Panc1 (cell line): ENCODE data around the gene TTF2. TPM values are rescaled to one million over a fixed set of nuclear protein-coding genes. Genes with fewer than 3 reads are reported as not detected.
"Not testable (repeated sequence)": the region's sequence is repeated elsewhere in the genome, so short reads cannot be mapped to it uniquely, and the experiment has no call there.

Experiments
- ATAC-seq: fragments of 200-7000 bp; cut with Tn5 transposase; 2 replicates; pipeline ENCODE4 v1.9.1; 2020; ENCODE audit warnings: mild to moderate bottlenecking, moderate library complexity
- BruUV-seq: library from RNA; stranded (reverse); fragments of 400-500 nt; replicated peaks from 2 replicates; lab custom pipeline; 2021; lab: Mats Ljungman, UMichigan
- CTCF ChIA-PET: fragments of 300-600 bp; sonication (Branson Sonifier 250); formaldehyde crosslinking; loops from one replicate; lab custom pipeline; 2022; ENCODE audit warnings: antibody characterized with exemption; lab: Charles Lee
- POLR2A ChIA-PET: fragments of 300-600 bp; sonication (Branson Sonifier 250); formaldehyde crosslinking; loops from one replicate; lab custom pipeline; 2022; ENCODE audit warnings: antibody characterized with exemption; lab: Charles Lee
- DNase-seq: peaks from one replicate; pipeline ENCODE4 v3.0.0-alpha.2; 2010; ENCODE audit warnings: low read depth, low spot score
- H3K27ac ChIP-seq: 2 replicates; pipeline ENCODE4 v1.5.1; 2011; ENCODE audit warnings: mild to moderate bottlenecking, low read length, inconsistent platforms
- H3K27me3 ChIP-seq: fragments of 200-500 bp; sonication (Bioruptor generic); 2 replicates; pipeline ENCODE4 v1.6.0; 2014; ENCODE audit warnings: low read length, inconsistent platforms; ENCODE audit not compliant: control insufficient read depth, insufficient read depth
- H3K36me3 ChIP-seq: fragments of 200-500 bp; sonication (Bioruptor generic); 2 replicates; pipeline ENCODE4 v1.5.1; 2014; ENCODE audit warnings: inconsistent platforms, mild to moderate bottlenecking, low read length, moderate library complexity; ENCODE audit not compliant: control insufficient read depth, insufficient read depth
- H3K4me1 ChIP-seq: 2 replicates; pipeline ENCODE4 v1.5.1; 2011; ENCODE audit warnings: inconsistent platforms, mild to moderate bottlenecking, low read length, moderate library complexity; ENCODE audit not compliant: control insufficient read depth, insufficient read depth
- H3K4me3 ChIP-seq, 2 experiments: 2 replicates each; pipeline ENCODE4 v1.5.1; 2011 to 2012; ENCODE audit warnings: low read depth in 2 of 2, low read length in 2 of 2, mild to moderate bottlenecking in 2 of 2, inconsistent platforms in 1 of 2, moderate library complexity in 1 of 2
- H3K9me3 ChIP-seq: fragments of 200-500 bp; sonication (Bioruptor generic); 2 replicates; pipeline ENCODE4 v1.5.1; 2014; ENCODE audit warnings: low read depth, mild to moderate bottlenecking, inconsistent platforms, low read length, moderate library complexity; ENCODE audit not compliant: control insufficient read depth, insufficient read depth
- POLR2AphosphoS5 ChIP-seq: IDR thresholded peaks from 2 replicates; pipeline ENCODE4 v1.6.1; 2012; ENCODE audit warnings: mild to moderate bottlenecking, low read depth, low read length, moderate library complexity
- REST ChIP-seq, 2 experiments: IDR thresholded peaks; 2 replicates each; pipeline ENCODE4 v1.6.1; 2011 to 2012; ENCODE audit warnings: low read depth in 2 of 2, control low read depth in 1 of 2, low read length in 1 of 2, mild to moderate bottlenecking in 1 of 2, moderate library complexity in 1 of 2; ENCODE audit not compliant: insufficient read depth in 1 of 2
- SIN3A ChIP-seq: IDR thresholded peaks from 2 replicates; pipeline ENCODE4 v1.6.1; 2012; ENCODE audit warnings: low read depth, mild to moderate bottlenecking, low read length, moderate library complexity, borderline replicate concordance; ENCODE audit not compliant: insufficient read depth
- TCF7L2 ChIP-seq: IDR thresholded peaks from 2 replicates; pipeline ENCODE4 v1.6.1; 2011; ENCODE audit warnings: mild to moderate bottlenecking, low read depth, low read length, inconsistent platforms
- in situ Hi-C: cut with HindIII; loops from 2 replicates; pipeline ENCODE4 v1.10.0; 2016; ENCODE audit warnings: low sequenced_read_pairs, low pct_unique_long_range_greater_than_20kb
- intact Hi-C: fragments of 100-400 bp; cut with micrococcal nuclease; formaldehyde crosslinking; loops from one replicate; pipeline ENCODE4 v1.10.0; 2022; ENCODE audit not compliant: unreplicated experiment
- microRNA-seq: library from miRNA; unstranded; fragments of <30 nt; microRNA quantifications from one replicate; pipeline ENCODE4 v1.1.0, GENCODE V29; 2020; ENCODE audit not compliant: unreplicated experiment
- total RNA-seq: library from RNA; stranded (reverse); gene quantifications from one replicate; pipeline ENCODE4 v1.2.1, GENCODE V29; 2021; ENCODE audit not compliant: unreplicated experiment
- TF ChIP-seq, protein P1 (sequence below): fragments of 450-650 bp; IDR thresholded peaks from 2 replicates; pipeline ENCODE4 v1.5.1; 2017; ENCODE audit warnings: mild to moderate bottlenecking

Gene TTF2
- total RNA-seq, 1 experiment from 2014 or later, result 32.7 TPM

GRCh38 chr1:117150316-117150715 lies 90.2 kb downstream of the TTF2 start:
- no peak overlapping the region for H3K4me3 ChIP-seq
- ATAC-seq (no peak), DNase-seq (no peak)
- in situ Hi-C loops (no loop called here), intact Hi-C loops (no loop called here)
- no peak overlapping the region for H3K27ac ChIP-seq
- TF ChIP-seq, protein P1, sequence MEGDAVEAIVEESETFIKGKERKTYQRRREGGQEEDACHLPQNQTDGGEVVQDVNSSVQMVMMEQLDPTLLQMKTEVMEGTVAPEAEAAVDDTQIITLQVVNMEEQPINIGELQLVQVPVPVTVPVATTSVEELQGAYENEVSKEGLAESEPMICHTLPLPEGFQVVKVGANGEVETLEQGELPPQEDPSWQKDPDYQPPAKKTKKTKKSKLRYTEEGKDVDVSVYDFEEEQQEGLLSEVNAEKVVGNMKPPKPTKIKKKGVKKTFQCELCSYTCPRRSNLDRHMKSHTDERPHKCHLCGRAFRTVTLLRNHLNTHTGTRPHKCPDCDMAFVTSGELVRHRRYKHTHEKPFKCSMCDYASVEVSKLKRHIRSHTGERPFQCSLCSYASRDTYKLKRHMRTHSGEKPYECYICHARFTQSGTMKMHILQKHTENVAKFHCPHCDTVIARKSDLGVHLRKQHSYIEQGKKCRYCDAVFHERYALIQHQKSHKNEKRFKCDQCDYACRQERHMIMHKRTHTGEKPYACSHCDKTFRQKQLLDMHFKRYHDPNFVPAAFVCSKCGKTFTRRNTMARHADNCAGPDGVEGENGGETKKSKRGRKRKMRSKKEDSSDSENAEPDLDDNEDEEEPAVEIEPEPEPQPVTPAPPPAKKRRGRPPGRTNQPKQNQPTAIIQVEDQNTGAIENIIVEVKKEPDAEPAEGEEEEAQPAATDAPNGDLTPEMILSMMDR, result no peak; the same call in 1 of the 2 replicates
- no peak for TF ChIP-seq SIN3A
- no peak for TF ChIP-seq REST (IDR thresholded peaks at IDR 0.05; ENCODE audit: insufficient read depth in 1 of 2, low read depth in 2 of 2, low read length in 1 of 2)
- TF ChIP-seq TCF7L2, result no peak
- TF ChIP-seq POLR2AphosphoS5, result no peak
- H3K9me3 ChIP-seq, result no peaks in the 10 kb centered on the region
- POLR2A ChIA-PET, result no interaction called here
- no peaks in the 10 kb centered on the region; the same call in 1 of the 2 replicates for H3K4me1 ChIP-seq
- no peaks in the 10 kb centered on the region for H3K27me3 ChIP-seq
- no TSS peak for BruUV-seq
- CTCF ChIA-PET, result no interaction called here
- no peaks in the 10 kb centered on the region for H3K36me3 ChIP-seq

GRCh38 chr1:117151305-117151704 lies 91.2 kb downstream of the TTF2 start:
- H3K27ac ChIP-seq, BruUV-seq, ATAC-seq, H3K4me3 ChIP-seq, DNase-seq, H3K4me1 ChIP-seq, in situ Hi-C loops, H3K9me3 ChIP-seq, POLR2A ChIA-PET, intact Hi-C loops, H3K36me3 ChIP-seq, H3K27me3 ChIP-seq: not testable (repeated sequence)
- CTCF ChIA-PET, result interaction anchor here (0.7 kb wide), 1 partner anchor 606 kb away, joined by 5 read pairs; no protein-coding TSS in a partner anchor

Small RNAs within 50 kb of the gene (microRNA-seq; reads per million reads assigned to microRNA genes)
- 40.7 reads per million, percentile 45 among the genes with 10 or more reads in this experiment for gene MIR942

Other genes with a start within 250 kb of the TTF2 start
- 5.2 TPM for gene PTGFRN, start 150.4 kb upstream of the TTF2 start, total RNA-seq
- gene CD101, start 58.6 kb upstream of the TTF2 start, total RNA-seq, result not detected
- 4.7 TPM for gene TRIM45, start 61.4 kb downstream of the TTF2 start, total RNA-seq
- gene VTCN1, start 150.6 kb downstream of the TTF2 start, total RNA-seq, result not detected